Measurements from ENCODE around the gene DAPP1.

Gene DAPP1

GRCh38 chr4:99879458-99879857 lies 62.8 kb downstream of the DAPP1 start:
- FAIRE-seq = no peak
- no peak for TF ChIP-seq CTCF (IDR thresholded peaks at IDR 0.05; ENCODE audit: insufficient read depth, missing control alignments)
- DNase-seq (ENCODE audit: insufficient read length, low spot score) = no peak

GRCh38 chr4:99885063-99885664 lies 68.5 kb downstream of the DAPP1 start:
- DNase-seq (ENCODE audit: insufficient read length, low spot score) (no peak), FAIRE-seq (no peak)

GRCh38 chr4:99885687-99886086 lies 69.1 kb downstream of the DAPP1 start:
- no peak for TF ChIP-seq CTCF (IDR thresholded peaks at IDR 0.05; ENCODE audit: insufficient read depth, missing control alignments)
- no peak for DNase-seq (ENCODE audit: insufficient read length, low spot score)
- FAIRE-seq = no peak

More at GRCh38 chr4:99885063-99885664, 68.5 kb downstream of the DAPP1 start:
- peak; percentile 66 for TF ChIP-seq CTCF (IDR thresholded peaks at IDR 0.05; ENCODE audit: insufficient read depth, missing control alignments)

GRCh38 chr4:99886146-99886545 lies 69.5 kb downstream of the DAPP1 start:
- DNase-seq (ENCODE audit: insufficient read length, low spot score) = peak; percentile 19
- FAIRE-seq = peak; percentile 93
- no peak for TF ChIP-seq CTCF (IDR thresholded peaks at IDR 0.05; ENCODE audit: insufficient read depth, missing control alignments)

GRCh38 chr4:99887837-99888236 lies 71.2 kb downstream of the DAPP1 start:
- TF ChIP-seq CTCF (IDR thresholded peaks at IDR 0.05; ENCODE audit: insufficient read depth, missing control alignments) = no peak
- DNase-seq (ENCODE audit: insufficient read length, low spot score) (no peak), FAIRE-seq (no peak)

GRCh38 chr4:99891351-99891750 lies 74.7 kb downstream of the DAPP1 start:
- TF ChIP-seq CTCF (IDR thresholded peaks at IDR 0.05; ENCODE audit: insufficient read depth, missing control alignments) = no peak
- FAIRE-seq (no peak), DNase-seq (ENCODE audit: insufficient read length, low spot score) (no peak)

- FAIRE-seq = no peak
- TF ChIP-seq CTCF (IDR thresholded peaks at IDR 0.05; ENCODE audit: insufficient read depth, missing control alignments) = no peak
- no peak for DNase-seq (ENCODE audit: insufficient read length, low spot score)
Observed at GRCh38 chr4:99893029-99893428, 76.4 kb downstream of the DAPP1 start.

Measured in D721Med (cell line).